ENCODE measurements around the gene CPS1.

The CPS1 gene

DNA sequence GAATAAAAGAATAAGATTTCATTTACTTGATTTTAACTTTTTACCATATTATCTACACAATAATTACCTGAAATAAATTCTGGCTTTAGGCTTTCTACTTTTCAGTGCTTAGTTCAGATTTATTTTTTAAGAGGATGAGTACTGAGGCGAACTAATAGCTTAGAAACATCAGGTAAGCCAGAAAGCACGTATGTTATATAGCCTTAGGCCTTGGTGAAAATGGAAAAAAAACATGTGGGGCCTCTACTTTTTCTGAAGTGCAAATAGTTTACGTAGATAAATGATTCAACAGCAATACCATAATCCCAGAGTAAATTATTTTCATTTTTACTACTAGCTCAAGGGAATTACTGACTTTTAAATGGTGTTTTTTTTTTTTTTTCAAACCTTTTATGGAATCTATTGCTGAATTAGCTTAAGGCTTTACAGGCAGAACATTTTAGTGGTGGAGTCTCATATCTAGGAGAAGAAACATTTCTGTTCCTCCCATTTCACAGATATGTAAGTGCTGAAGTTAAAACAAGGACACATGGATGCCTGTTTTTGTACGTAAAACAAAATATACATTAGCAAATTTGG, 6.2 kb downstream of the CPS1 start:
- H3K27ac ChIP-seq (ENCODE audit: low read length) = no peak overlapping the region

DNA sequence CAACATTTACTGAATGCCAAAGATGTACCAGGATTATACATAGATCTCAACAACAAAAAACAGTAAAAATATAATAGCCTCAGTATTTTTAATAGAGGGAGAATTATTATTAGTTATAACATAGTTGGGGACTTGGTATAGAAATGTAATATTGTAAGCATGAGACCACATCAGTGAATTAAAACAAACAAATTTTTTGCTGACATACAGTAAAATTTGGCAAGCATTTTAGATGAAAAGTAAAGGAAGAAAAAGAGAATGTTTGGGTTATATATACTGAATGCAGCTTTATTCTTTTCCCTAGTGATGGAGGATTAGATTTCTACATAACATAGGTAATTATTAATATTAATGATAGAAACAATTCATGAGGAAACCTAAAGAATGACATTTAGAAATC, 10.9 kb downstream of the CPS1 start:
- Histone ChIP-seq H3K4me3 (ENCODE audit: low read length in 2 of 2) (no peak overlapping the region), H3K27me3 (ENCODE audit: control insufficient read depth in 1 of 2, insufficient read depth in 2 of 2, low read length in 2 of 2) (no peaks in the 10 kb centered on the region), H3K9me3 (ENCODE audit: control insufficient read depth in 2 of 2, low read length in 2 of 2) (no peaks in the 10 kb centered on the region), H3K9ac (ENCODE audit: low read length in 2 of 2) (no peak overlapping the region), H3K4me1 (ENCODE audit: control insufficient read depth, insufficient read depth, low read length) (no peaks in the 10 kb centered on the region), H3K27ac (ENCODE audit: low read length) (no peak overlapping the region), H3K36me3 (ENCODE audit: control insufficient read depth in 2 of 2, insufficient read depth in 2 of 2, low read length in 2 of 2) (no peaks in the 10 kb centered on the region)

More for the DNA sequence above, 6.2 kb downstream of the CPS1 start:
- Histone ChIP-seq H3K9ac (ENCODE audit: low read length in 2 of 2) (no peak overlapping the region), H3K36me3 (ENCODE audit: control insufficient read depth in 2 of 2, insufficient read depth in 2 of 2, low read length in 2 of 2) (no peaks in the 10 kb centered on the region), H3K4me1 (ENCODE audit: control insufficient read depth, insufficient read depth, low read length) (no peaks in the 10 kb centered on the region), H3K27me3 (ENCODE audit: control insufficient read depth in 1 of 2, insufficient read depth in 2 of 2, low read length in 2 of 2) (no peaks in the 10 kb centered on the region), H3K9me3 (ENCODE audit: control insufficient read depth in 2 of 2, low read length in 2 of 2) (no peaks in the 10 kb centered on the region), H3K4me3 (ENCODE audit: low read length in 2 of 2) (no peak overlapping the region)

DNA sequence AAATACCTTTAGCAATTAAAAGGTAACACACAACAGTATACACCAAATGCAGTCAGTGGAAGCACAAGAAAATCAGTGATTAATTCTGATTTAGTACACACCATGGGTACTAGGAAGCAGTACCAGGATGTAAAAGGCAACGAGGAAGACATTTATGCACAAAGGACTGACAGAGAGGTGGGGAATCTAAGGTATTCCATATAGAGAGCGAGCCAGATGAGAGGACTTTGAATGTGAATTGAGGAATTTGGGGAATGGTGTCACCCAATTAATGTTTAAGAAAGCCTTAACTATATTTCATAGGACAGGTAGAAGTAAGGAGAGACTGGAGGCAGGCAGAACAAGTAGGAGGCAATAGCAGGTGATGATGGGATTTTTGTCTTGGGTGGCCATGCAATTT, 11.7 kb downstream of the CPS1 start:
- Histone ChIP-seq H3K9me3 (ENCODE audit: control insufficient read depth in 2 of 2, low read length in 2 of 2) (no peaks in the 10 kb centered on the region), H3K27me3 (ENCODE audit: control insufficient read depth in 1 of 2, insufficient read depth in 2 of 2, low read length in 2 of 2) (no peaks in the 10 kb centered on the region), H3K4me1 (ENCODE audit: control insufficient read depth, insufficient read depth, low read length) (no peaks in the 10 kb centered on the region), H3K36me3 (ENCODE audit: control insufficient read depth in 2 of 2, insufficient read depth in 2 of 2, low read length in 2 of 2) (no peaks in the 10 kb centered on the region), H3K4me3 (ENCODE audit: low read length in 2 of 2) (no peak overlapping the region), H3K9ac (ENCODE audit: low read length in 2 of 2) (no peak overlapping the region), H3K27ac (ENCODE audit: low read length) (no peak overlapping the region)

DNA sequence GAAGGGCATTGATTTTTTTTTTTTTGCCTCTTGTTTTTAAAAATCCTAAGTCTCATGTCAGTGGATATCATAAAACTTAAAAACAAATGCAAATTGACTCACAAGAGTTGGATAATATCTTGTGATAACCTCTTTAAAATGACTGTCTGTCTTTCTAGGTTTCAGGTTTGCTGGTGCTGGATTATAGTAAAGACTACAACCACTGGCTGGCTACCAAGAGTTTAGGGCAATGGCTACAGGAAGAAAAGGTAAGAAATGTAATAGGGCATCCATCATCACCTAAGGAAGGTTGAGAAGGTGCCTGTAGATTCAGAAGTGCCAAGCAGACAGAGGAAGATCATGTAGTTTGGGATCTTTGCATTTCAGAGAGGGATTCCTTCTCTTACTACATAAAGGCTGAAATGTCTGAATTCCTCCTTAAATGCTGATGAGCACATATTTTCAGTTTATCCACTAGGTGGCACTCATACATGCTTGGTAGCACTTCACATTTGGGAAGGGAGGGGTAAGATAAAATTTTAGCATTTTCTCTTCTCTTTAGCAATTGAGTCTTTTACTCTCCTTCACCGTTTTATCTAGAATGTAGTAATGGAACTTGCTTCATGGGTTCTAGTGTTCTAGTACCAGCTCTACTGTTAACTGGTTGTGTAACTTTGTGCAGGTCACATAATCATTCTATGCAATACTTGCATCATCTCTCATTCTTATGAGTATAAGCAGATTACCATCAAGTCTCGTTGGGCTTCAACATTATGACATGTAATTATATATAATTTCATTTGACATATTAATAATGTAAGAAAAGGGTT, 21.1 kb downstream of the CPS1 start:
- Histone ChIP-seq H3K9me3 (ENCODE audit: control insufficient read depth in 2 of 2, low read length in 2 of 2) (no peaks in the 10 kb centered on the region), H3K36me3 (ENCODE audit: control insufficient read depth in 2 of 2, insufficient read depth in 2 of 2, low read length in 2 of 2) (no peaks in the 10 kb centered on the region), H3K9ac (ENCODE audit: low read length in 2 of 2) (no peak overlapping the region), H3K27me3 (ENCODE audit: control insufficient read depth in 1 of 2, insufficient read depth in 2 of 2, low read length in 2 of 2) (no peaks in the 10 kb centered on the region), H3K4me1 (ENCODE audit: control insufficient read depth, insufficient read depth, low read length) (no peaks in the 10 kb centered on the region), H3K4me3 (ENCODE audit: low read length in 2 of 2) (no peak overlapping the region), H3K27ac (ENCODE audit: low read length) (no peak overlapping the region)

DNA sequence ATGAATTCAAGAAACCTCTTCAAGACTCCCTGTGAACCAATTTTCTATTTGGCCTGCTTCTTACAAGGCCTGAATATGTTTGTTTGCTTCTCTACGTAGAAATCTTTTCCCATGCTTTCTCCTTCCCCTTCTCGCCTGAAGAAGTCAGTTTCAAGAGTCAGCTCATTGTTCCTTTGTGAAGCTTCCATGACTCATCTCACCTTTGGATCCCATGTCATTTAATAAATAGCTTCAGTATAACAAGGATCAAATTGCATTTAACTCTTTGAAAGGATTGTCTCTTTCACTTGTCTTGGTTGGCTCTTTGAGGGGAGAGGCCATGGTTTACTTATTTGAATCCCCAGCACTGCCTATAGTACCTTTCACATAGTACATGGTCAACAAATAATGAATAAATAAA, 28.4 kb downstream of the CPS1 start:
- no peak overlapping the region for H3K27ac ChIP-seq (ENCODE audit: low read length)
- H3K36me3 ChIP-seq (ENCODE audit: control insufficient read depth in 2 of 2, insufficient read depth in 2 of 2, low read length in 2 of 2) = no peaks in the 10 kb centered on the region
- H3K4me1 ChIP-seq (ENCODE audit: control insufficient read depth, insufficient read depth, low read length) = no peaks in the 10 kb centered on the region

DNA sequence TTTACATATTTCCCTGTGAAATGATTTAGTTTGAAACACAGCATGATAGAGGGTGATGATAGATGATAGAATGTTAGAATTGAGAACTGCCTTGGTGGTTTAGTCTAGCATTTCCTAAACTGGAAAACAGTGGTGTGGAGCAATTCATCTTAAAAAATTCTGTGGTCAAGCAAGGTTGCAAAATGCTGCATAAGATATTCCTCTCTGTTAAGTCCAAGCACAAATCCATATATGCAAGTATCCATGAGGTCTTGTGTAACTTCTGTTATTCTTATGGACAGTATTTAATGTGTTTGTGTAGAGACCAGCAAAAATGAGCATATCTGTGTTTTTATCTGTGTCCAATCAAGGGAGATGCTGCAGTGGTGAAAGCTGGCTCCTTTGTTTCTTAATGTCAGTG, 30.0 kb downstream of the CPS1 start:
- Histone ChIP-seq H3K9me3 (ENCODE audit: control insufficient read depth in 2 of 2, low read length in 2 of 2) (no peaks in the 10 kb centered on the region), H3K4me3 (ENCODE audit: low read length in 2 of 2) (no peak overlapping the region)

More for the DNA sequence above, 28.4 kb downstream of the CPS1 start:
- H3K9ac ChIP-seq (ENCODE audit: low read length in 2 of 2) = no peak overlapping the region
- H3K9me3 ChIP-seq (ENCODE audit: control insufficient read depth in 2 of 2, low read length in 2 of 2) = no peaks in the 10 kb centered on the region
- no peak overlapping the region for H3K4me3 ChIP-seq (ENCODE audit: low read length in 2 of 2)
- H3K27me3 ChIP-seq (ENCODE audit: control insufficient read depth in 1 of 2, insufficient read depth in 2 of 2, low read length in 2 of 2) = no peaks in the 10 kb centered on the region

DNA sequence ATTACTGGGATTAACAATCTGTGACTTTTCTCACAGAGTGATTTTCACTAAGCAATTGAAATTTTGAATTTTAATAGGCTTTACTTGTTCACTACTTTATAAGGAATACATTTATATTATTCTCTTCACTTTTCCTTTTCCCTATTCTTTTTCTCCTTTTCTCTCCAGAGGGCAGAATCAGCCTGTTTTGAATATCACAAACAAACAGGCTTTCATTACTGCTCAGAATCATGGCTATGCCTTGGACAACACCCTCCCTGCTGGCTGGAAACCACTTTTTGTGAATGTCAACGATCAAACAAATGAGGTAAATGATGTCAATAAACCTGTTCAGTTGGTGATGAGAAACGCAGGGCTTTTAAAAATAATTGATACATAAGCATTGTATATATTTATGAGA, 35.3 kb downstream of the CPS1 start:
- no peaks in the 10 kb centered on the region for H3K4me1 ChIP-seq (ENCODE audit: control insufficient read depth, insufficient read depth, low read length)
- H3K36me3 ChIP-seq (ENCODE audit: control insufficient read depth in 2 of 2, insufficient read depth in 2 of 2, low read length in 2 of 2) = no peaks in the 10 kb centered on the region
- no peaks in the 10 kb centered on the region for H3K9me3 ChIP-seq (ENCODE audit: control insufficient read depth in 2 of 2, low read length in 2 of 2)
- no peak overlapping the region for H3K27ac ChIP-seq (ENCODE audit: low read length)
- H3K27me3 ChIP-seq (ENCODE audit: control insufficient read depth in 1 of 2, insufficient read depth in 2 of 2, low read length in 2 of 2) = no peaks in the 10 kb centered on the region
- H3K4me3 ChIP-seq (ENCODE audit: low read length in 2 of 2) = no peak overlapping the region
- H3K9ac ChIP-seq (ENCODE audit: low read length in 2 of 2) = no peak overlapping the region

More for the DNA sequence above, 30.0 kb downstream of the CPS1 start:
- H3K27me3 ChIP-seq (ENCODE audit: control insufficient read depth in 1 of 2, insufficient read depth in 2 of 2, low read length in 2 of 2) = no peaks in the 10 kb centered on the region
- no peaks in the 10 kb centered on the region for H3K36me3 ChIP-seq (ENCODE audit: control insufficient read depth in 2 of 2, insufficient read depth in 2 of 2, low read length in 2 of 2)
- no peak overlapping the region for H3K27ac ChIP-seq (ENCODE audit: low read length)
- no peak overlapping the region for H3K9ac ChIP-seq (ENCODE audit: low read length in 2 of 2)
- H3K4me1 ChIP-seq (ENCODE audit: control insufficient read depth, insufficient read depth, low read length) = no peaks in the 10 kb centered on the region

DNA sequence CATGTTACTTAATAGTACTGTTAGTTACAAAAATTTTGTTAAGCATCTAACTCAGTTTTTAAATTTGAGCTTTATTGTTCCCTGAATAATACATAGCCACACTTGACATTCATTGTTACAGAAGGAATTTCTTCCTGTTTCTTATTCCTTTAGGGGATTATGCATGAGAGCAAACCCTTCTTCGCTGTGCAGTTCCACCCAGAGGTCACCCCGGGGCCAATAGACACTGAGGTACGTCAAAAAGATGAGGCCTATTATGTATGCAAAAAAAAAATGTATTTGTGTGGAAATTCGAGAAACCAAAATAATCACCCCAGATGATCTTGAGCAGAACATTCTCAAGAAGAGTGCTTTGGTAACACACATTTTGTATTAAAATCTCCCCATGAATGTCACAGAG, 36.3 kb downstream of the CPS1 start:
- Histone ChIP-seq H3K27ac (ENCODE audit: low read length) (no peak overlapping the region), H3K9me3 (ENCODE audit: control insufficient read depth in 2 of 2, low read length in 2 of 2) (no peaks in the 10 kb centered on the region), H3K27me3 (ENCODE audit: control insufficient read depth in 1 of 2, insufficient read depth in 2 of 2, low read length in 2 of 2) (no peaks in the 10 kb centered on the region), H3K36me3 (ENCODE audit: control insufficient read depth in 2 of 2, insufficient read depth in 2 of 2, low read length in 2 of 2) (no peaks in the 10 kb centered on the region), H3K9ac (ENCODE audit: low read length in 2 of 2) (no peak overlapping the region), H3K4me3 (ENCODE audit: low read length in 2 of 2) (no peak overlapping the region), H3K4me1 (ENCODE audit: control insufficient read depth, insufficient read depth, low read length) (no peaks in the 10 kb centered on the region)

DNA sequence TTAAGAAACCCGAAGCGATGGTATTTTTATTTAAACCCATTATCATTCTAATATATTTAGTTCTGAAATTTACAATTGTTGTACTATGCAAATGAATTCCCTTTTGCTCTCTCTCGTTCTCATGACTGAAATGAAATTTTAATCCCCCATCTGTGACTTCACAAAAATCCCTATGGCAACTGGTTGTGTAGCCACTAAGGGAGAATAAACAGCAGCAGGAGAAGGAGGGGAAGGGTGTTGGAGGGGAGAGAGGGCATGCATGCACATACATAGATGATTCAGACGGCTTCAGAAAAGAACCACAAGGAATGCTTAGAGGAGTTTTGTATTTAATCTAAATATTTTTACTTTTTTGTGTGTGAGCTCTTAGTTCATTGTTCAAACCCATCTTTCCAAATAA, 36.8 kb downstream of the CPS1 start:
- Histone ChIP-seq H3K4me3 (ENCODE audit: low read length in 2 of 2) (no peak overlapping the region), H3K36me3 (ENCODE audit: control insufficient read depth in 2 of 2, insufficient read depth in 2 of 2, low read length in 2 of 2) (no peaks in the 10 kb centered on the region), H3K9ac (ENCODE audit: low read length in 2 of 2) (no peak overlapping the region), H3K27me3 (ENCODE audit: control insufficient read depth in 1 of 2, insufficient read depth in 2 of 2, low read length in 2 of 2) (no peaks in the 10 kb centered on the region), H3K27ac (ENCODE audit: low read length) (no peak overlapping the region), H3K9me3 (ENCODE audit: control insufficient read depth in 2 of 2, low read length in 2 of 2) (no peaks in the 10 kb centered on the region), H3K4me1 (ENCODE audit: control insufficient read depth, insufficient read depth, low read length) (no peaks in the 10 kb centered on the region)

DNA sequence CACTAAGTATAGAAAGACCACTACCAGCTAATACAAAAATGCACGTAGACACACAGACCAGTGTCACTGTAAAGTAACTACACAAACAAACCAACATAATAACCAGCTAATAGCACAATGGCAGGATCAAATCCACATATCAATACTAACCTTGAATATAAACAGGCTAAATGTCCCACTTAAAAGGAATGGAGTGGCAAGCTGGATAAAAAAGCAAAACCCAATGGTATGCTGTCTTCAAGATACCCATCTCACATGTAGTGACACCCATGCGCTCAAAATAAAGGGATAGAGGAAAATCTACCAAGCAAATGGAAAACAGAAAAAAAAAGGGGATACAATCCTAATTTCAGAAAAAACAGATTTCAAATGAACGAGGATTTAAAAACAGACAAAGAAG, 41.8 kb downstream of the CPS1 start:
- Histone ChIP-seq H3K9ac (ENCODE audit: low read length in 2 of 2) (no peak overlapping the region), H3K9me3 (ENCODE audit: control insufficient read depth in 2 of 2, low read length in 2 of 2) (no peaks in the 10 kb centered on the region), H3K4me1 (ENCODE audit: control insufficient read depth, insufficient read depth, low read length) (no peaks in the 10 kb centered on the region), H3K4me3 (ENCODE audit: low read length in 2 of 2) (no peak overlapping the region), H3K27ac (ENCODE audit: low read length) (no peak overlapping the region), H3K36me3 (ENCODE audit: control insufficient read depth in 2 of 2, insufficient read depth in 2 of 2, low read length in 2 of 2) (peaks cover 0 to 2% of the 10 kb centered on the region in 2 donors), H3K27me3 (ENCODE audit: control insufficient read depth in 1 of 2, insufficient read depth in 2 of 2, low read length in 2 of 2) (no peaks in the 10 kb centered on the region)

DNA sequence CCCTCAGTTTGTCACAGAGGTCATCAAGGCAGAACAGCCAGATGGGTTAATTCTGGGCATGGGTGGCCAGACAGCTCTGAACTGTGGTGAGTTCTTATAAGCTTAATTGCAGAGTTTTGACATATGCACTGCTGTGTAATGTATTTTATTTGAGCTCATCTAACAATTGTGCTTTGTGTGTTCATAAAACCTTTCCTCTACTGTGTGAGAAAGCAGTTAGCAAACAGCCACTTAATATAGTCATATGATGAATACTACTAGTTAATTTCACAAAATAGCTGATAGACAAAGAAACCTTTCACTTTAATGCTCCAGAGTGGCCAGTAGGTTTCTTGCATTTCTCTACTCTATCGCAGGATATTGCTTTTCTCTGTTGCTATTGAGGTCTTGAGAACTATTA, 43.1 kb downstream of the CPS1 start:
- Histone ChIP-seq H3K4me3 (ENCODE audit: low read length in 2 of 2) (no peak overlapping the region), H3K4me1 (ENCODE audit: control insufficient read depth, insufficient read depth, low read length) (no peaks in the 10 kb centered on the region), H3K36me3 (ENCODE audit: control insufficient read depth in 2 of 2, insufficient read depth in 2 of 2, low read length in 2 of 2) (peaks cover 0 to 2% of the 10 kb centered on the region in 2 donors), H3K27me3 (ENCODE audit: control insufficient read depth in 1 of 2, insufficient read depth in 2 of 2, low read length in 2 of 2) (no peaks in the 10 kb centered on the region), H3K9me3 (ENCODE audit: control insufficient read depth in 2 of 2, low read length in 2 of 2) (no peaks in the 10 kb centered on the region), H3K27ac (ENCODE audit: low read length) (no peak overlapping the region), H3K9ac (ENCODE audit: low read length in 2 of 2) (no peak overlapping the region)

Data from stomach smooth muscle (tissue), 2 donors.